GM21381 (cell line): ENCODE results near the gene RAB23.
A peak's percentile ranks its signal among the peaks of the same experiment; 100 is the strongest.
"Not testable (repeated sequence)": the region's sequence is repeated elsewhere in the genome, so short reads cannot be mapped to it uniquely, and the experiment has no call there.

Experiments
- ATAC-seq: cut with Tn5 transposase; IDR thresholded peaks from one replicate; pipeline ENCODE4 v1.9.1; 2021; ENCODE audit warnings: mild to moderate bottlenecking, moderate library complexity; ENCODE audit not compliant: unreplicated experiment

The RAB23 gene

DNA sequence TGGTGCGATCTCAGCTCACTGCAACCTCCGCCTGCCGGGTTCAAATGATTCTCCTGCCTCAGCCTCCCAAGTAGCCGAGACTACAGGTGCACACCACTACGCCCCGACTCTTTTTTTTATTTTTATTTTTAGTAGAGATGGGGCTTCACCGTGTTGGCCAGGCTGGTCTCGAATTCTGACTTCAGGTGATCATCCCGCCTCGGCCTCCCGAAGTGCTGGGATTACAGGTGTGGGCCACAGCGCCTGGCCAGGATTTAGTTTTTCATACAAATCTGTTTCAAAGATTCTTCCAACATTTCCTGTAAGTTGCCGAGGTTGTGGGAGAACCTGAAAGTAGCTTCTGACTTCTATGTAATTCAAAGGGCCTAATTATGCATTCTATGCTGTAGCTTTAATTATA, 21.4 kb upstream of the RAB23 start:
- ATAC-seq = not testable (repeated sequence)

- ATAC-seq = no peak
Measured at GRCh38 chr6:57242505-57242904, 20.4 kb upstream of the RAB23 start.

DNA sequence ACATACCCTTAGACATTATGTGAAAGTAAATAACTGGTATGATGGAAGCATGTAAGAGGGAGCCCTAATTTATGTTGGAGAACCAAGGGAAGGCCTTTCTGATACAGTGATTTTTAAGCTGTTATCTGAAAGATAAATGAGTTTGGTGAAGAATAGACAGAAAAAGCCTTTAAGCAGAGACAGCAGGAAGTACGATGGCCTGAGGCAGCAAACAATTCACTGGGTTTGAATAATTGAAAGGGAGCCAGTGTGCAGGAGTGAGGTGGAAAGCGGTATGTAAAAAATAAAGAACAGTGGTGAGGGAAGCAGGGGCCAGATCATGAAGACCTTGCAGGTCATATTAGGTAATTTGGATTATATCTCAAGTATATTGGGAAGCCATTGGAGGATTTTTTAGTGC, 4.1 kb upstream of the RAB23 start:
- ATAC-seq = no peak

- ATAC-seq = no peak
Measured at GRCh38 chr6:57224769-57225515, 2.8 kb upstream of the RAB23 start.

DNA sequence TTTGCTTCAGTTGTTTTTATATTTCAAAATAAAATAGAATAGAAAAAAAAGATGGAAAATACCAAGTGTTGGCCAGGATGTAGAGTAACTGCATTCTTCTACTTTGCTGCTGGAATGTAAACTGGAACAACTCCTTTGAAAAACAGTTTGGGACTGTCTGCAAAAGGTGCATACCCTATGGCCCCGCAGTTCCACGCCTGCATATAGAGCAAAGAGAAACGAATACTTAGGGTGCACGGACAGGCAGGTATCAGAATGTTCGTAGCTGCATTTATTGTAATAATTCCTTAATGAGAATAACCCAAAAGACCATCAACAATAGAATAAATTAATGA, 603 bp upstream of the RAB23 start:
- ATAC-seq = no peak

DNA sequence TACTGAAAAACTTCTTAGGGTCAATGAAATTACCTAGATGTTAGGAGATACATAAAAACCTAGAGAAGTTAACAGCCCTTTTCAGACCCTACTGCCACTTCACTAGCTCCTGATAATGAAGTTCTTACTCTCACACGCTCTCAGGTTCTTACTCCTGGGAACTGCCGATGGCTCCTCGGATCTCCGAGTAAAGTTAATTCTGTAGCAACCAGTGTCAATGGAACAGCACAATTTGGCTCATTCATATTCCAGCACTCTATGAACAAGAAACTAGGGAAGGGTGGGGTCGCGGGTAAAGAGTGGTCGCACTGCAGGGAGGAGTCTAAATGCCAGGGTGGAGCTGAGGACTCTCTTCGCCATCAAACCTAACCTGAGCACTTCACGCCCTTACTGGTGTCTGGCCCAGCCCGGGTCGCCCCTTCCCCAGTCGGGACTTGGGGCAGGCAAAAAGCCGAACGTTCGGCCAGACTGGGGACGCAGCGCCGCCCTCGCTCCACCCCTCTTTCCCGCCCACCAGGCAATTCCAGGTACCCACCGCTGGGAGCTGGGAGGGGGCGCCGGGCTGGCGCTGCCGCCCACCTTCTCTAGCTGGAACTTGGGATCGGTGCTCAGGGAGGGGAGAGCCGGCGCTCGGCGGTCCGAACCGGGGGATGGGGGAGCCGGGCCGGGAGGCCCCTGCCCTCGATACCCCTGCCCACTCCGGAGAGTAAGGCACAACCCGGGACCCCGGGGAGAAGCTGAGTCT, 744 bp downstream of the RAB23 start:
- peak; percentile 47 for ATAC-seq

DNA sequence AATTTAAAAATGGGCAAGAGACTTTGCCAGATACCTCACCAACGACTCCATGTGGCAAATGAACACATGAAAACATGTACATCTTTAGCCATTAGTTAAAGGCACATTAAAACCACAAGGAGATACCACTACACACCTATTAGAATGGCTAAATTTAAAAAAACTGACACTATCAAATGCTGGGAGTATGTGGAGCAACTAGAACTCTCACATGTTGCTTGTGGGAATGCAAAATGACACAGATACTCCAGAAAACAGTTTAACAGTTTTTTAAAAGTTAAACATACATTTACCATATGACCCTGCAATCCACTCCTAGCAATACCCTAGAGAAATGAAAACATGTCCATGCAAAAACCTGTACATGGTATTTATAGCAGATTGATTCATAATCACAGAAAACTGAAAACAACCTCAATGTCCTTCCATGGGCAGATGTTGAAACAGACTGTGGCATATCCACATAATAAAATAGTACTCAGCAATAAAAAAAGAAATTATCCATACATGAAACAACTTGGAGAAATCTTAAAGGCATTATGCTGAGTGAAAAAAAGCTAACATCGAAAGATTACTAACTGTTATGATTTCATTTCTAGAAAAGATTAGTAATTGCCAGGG, 1.9 kb downstream of the RAB23 start:
- no peak for ATAC-seq

GRCh38 chr6:57217270-57217669, 4.8 kb downstream of the RAB23 start:
- no peak for ATAC-seq

DNA sequence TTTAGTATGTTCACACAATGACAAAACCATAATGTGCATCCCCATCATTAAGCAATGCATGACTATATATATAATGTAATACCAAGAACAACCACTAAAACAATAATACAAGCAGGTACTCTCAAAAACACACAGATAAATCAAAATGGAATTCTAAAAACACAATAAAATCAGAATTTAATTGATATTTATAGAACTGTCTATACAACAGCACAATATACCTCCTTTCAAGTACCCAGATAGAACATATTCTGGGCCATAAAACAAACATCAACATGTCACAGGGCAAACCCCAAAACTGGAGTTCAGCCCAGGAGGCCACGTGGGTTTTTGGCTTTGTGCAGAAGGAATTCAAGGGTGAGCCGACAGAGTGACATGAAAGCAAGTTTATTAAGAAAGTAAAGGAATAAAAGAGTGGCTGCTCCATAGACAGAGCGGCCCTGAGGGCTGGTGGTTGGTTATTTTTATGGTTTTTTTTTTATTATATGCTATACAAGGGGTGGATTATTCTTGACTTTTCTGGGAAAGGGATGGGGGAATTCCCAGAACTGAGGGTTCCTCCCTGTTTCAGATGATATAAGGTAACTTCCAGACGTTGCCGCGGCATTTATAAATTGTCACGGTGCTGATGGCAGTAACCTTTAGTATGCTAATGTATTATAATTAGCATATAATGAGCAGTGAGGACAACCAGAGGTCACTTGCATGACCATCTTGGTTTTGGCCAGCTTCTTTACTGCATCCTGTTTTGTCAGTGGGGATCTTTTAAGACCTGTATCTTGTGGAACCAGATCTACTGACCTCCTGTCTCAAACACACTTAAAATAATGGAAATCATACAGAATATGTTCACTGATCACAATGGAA, 5.6 kb downstream of the RAB23 start:
- no peak for ATAC-seq

- ATAC-seq = no peak
Measured at GRCh38 chr6:57215260-57215659, 6.8 kb downstream of the RAB23 start.

DNA sequence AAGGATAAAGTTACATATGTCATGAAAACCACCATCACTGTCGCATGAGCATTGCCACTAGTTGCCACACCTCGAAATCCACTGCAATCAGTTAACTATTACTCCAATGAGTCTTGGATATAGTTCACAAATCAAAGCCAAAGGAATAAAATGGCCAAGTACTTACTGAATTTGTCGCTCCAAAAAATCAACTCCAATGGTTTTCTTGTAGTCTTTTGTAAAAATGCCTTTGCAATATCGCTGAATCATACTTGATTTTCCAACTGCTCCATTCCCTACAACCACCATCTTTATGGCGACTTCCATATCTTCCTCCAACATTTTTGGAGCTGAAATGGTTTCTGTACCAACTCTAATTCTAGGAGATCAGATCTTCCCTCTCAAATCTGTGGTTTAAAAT, 12.0 kb downstream of the RAB23 start:
- ATAC-seq = no peak

GRCh38 chr6:57209030-57209429, 13.1 kb downstream of the RAB23 start:
- no peak for ATAC-seq

GRCh38 chr6:57207872-57208271, 14.2 kb downstream of the RAB23 start:
- ATAC-seq = no peak

GRCh38 chr6:57207141-57207540, 15.0 kb downstream of the RAB23 start:
- ATAC-seq = no peak

GRCh38 chr6:57205550-57206328, 16.4 kb downstream of the RAB23 start:
- ATAC-seq = no peak

GRCh38 chr6:57201718-57202117, 20.4 kb downstream of the RAB23 start:
- no peak for ATAC-seq

- ATAC-seq = no peak
Measured at GRCh38 chr6:57198926-57199636, 23.0 kb downstream of the RAB23 start.

GRCh38 chr6:57195457-57195856, 26.6 kb downstream of the RAB23 start:
- ATAC-seq = no peak

GRCh38 chr6:57193177-57193576, 28.9 kb downstream of the RAB23 start:
- no peak for ATAC-seq

- no peak for ATAC-seq
Measured at GRCh38 chr6:57190140-57190539, 32.0 kb downstream of the RAB23 start.
